K562 (cell line): ENCODE results near the gene SGIP1. TPM values are rescaled to one million over a fixed set of nuclear protein-coding genes. Genes with fewer than 3 reads are reported as not detected.

Experiments used
- ATAC-seq: fragments of 200-7000 bp; cut with Tn5 transposase; 3 replicates; pipeline ENCODE4 v1.9.1; 2020; ENCODE audit warnings: moderate library complexity
- BruUV-seq: library from RNA; stranded (reverse); fragments of 400-500 nt; replicated peaks from 2 replicates; lab custom pipeline; 2021; lab: Mats Ljungman, UMichigan
- CTCF ChIA-PET: fragments of 300-600 bp; formaldehyde crosslinking; extraction: SDS; loops from one replicate; lab custom pipeline; 2021; ENCODE audit warnings: low intra/inter-chr PET ratio; lab: Yijun Ruan, JAX
- POLR2A ChIA-PET: fragments of 300-600, 350-650 bp; sonication (Branson Sonifier 250); formaldehyde crosslinking; extraction: SDS; loops from one replicate; lab custom pipeline; 2021; ENCODE audit warnings: antibody characterized with exemption, inconsistent platforms; lab: Yijun Ruan, JAX
- DNase-seq, 4 experiments: peaks; one replicate each; pipeline versions ENCODE4 v3.0.0 to v3.0.0-alpha.2; 2011 to 2018; ENCODE audit warnings: low spot score in 3 of 4, mixed read lengths in 3 of 4; ENCODE audit errors: extremely low read depth in 1 of 4
- FAIRE-seq: peaks from 2 replicates; lab custom pipeline; 2011; peaks lifted over from hg19 to GRCh38; lab: Jason Lieb, UNC
- H2AFZ ChIP-seq: 2 replicates; pipeline ENCODE4 v1.6.0; 2011; ENCODE audit warnings: low read depth, low read length, control low read depth, inconsistent platforms
- H3K27ac ChIP-seq: fragments of 200-600 bp; 3 replicates; pipeline ENCODE4 v1.8.0; 2011; ENCODE audit warnings: low read depth, mild to moderate bottlenecking, control low read depth, inconsistent platforms, low read length, moderate library complexity, mixed read lengths; ENCODE audit errors: extremely low read depth
- H3K27me3 ChIP-seq, 2 experiments: fragments of 300-600 bp in 1 of 2; 2 replicates in 1 of 2; 3 replicates in 1 of 2; pipeline versions ENCODE4 v1.6.0 to v1.8.0; 2011; ENCODE audit warnings: inconsistent platforms in 2 of 2, low read length in 2 of 2, mild to moderate bottlenecking in 1 of 2, mixed read lengths in 1 of 2, moderate library complexity in 1 of 2; ENCODE audit not compliant: control insufficient read depth in 2 of 2, insufficient read depth in 2 of 2
- H3K36me3 ChIP-seq: fragments of 300-600 bp; 3 replicates; pipeline ENCODE4 v1.8.0; 2011; ENCODE audit warnings: mild to moderate bottlenecking, low read length, inconsistent platforms; ENCODE audit not compliant: control insufficient read depth, insufficient read depth
- H3K4me1 ChIP-seq, 2 experiments: fragments of 200-600 bp in 1 of 2; replicated peaks in 1 of 2; 2 replicates in 1 of 2; 3 replicates in 1 of 2; pipeline versions ENCODE4 v1.5.1 to v1.8.0; 2011; ENCODE audit warnings: inconsistent platforms in 2 of 2, low read length in 2 of 2, mild to moderate bottlenecking in 1 of 2, mixed read lengths in 1 of 2, moderate library complexity in 1 of 2; ENCODE audit not compliant: control insufficient read depth in 2 of 2, insufficient read depth in 2 of 2
- H3K4me2 ChIP-seq: 2 replicates; pipeline ENCODE4 v1.6.1; 2011; ENCODE audit warnings: low read length, control low read depth, inconsistent platforms, mixed read lengths; ENCODE audit not compliant: insufficient read depth
- H3K4me3 ChIP-seq: fragments of 200-600 bp; sonication (generic), shearing (Covaris generic); 2 replicates; pipeline ENCODE4 v1.5.1; 2016; ENCODE audit warnings: control low read depth, inconsistent platforms
- H3K79me2 ChIP-seq: fragments of 200-600 bp; 3 replicates; pipeline ENCODE4 v1.8.0; 2011; ENCODE audit warnings: low read length, inconsistent platforms; ENCODE audit not compliant: control insufficient read depth, insufficient read depth
- H3K9ac ChIP-seq, 2 experiments: 2 replicates each; pipeline versions ENCODE4 v1.6.0 to v1.6.1; 2011; ENCODE audit warnings: low read depth in 2 of 2, low read length in 2 of 2, control low read depth in 1 of 2, inconsistent platforms in 1 of 2, mild to moderate bottlenecking in 1 of 2, mixed read lengths in 1 of 2; ENCODE audit not compliant: insufficient read depth in 1 of 2
- H3K9me1 ChIP-seq: one replicate; pipeline ENCODE4 v1.6.0; 2011; ENCODE audit warnings: inconsistent platforms, mild to moderate bottlenecking, low read length, moderate library complexity; ENCODE audit not compliant: control insufficient read depth, insufficient read depth
- H3K9me3 ChIP-seq: replicated peaks from 2 replicates; pipeline ENCODE4 v1.5.1; 2011; ENCODE audit warnings: low read depth, low read length, inconsistent platforms; ENCODE audit not compliant: control insufficient read depth, insufficient read depth
- H4K20me1 ChIP-seq: replicated peaks from 2 replicates; pipeline ENCODE4 v1.6.1; 2011; ENCODE audit warnings: low read length, inconsistent platforms, mixed read lengths; ENCODE audit not compliant: control insufficient read depth, insufficient read depth
- ETV1 ChIP-seq: fragments of 450-650 bp; conservative IDR thresholded peaks from 2 replicates; pipeline ENCODE4 v1.6.1; 2016; ENCODE audit warnings: missing genetic modification characterization, control low read depth, low read depth, missing compliant biosample characterization
- POLR2AphosphoS5 ChIP-seq: IDR thresholded peaks from 2 replicates; pipeline ENCODE4 v1.6.1; 2011; ENCODE audit warnings: mild to moderate bottlenecking, low read depth, low read length, moderate library complexity; ENCODE audit not compliant: control insufficient read depth, insufficient read depth
- POLR3G ChIP-seq: IDR thresholded peaks from 2 replicates; pipeline ENCODE4 v1.6.1; 2011; ENCODE audit not compliant: insufficient read length, insufficient replicate concordance; ENCODE audit errors: extremely low read depth
- SP2 ChIP-seq: IDR thresholded peaks from 2 replicates; pipeline ENCODE4 v1.6.1; 2011; ENCODE audit warnings: mild to moderate bottlenecking, low read depth, low read length, moderate library complexity; ENCODE audit not compliant: poor library complexity, severe bottlenecking; ENCODE audit errors: extremely low read depth
- TAF7 ChIP-seq: fragments of 450-650 bp; IDR thresholded peaks from 2 replicates; pipeline ENCODE4 v1.6.1; 2016; ENCODE audit warnings: missing genetic modification characterization, missing compliant biosample characterization
- TCFL5 ChIP-seq: fragments of 250-450 bp; sonication (Bioruptor Pico); conservative IDR thresholded peaks from 2 replicates; pipeline ENCODE4 v1.6.1; 2021; ENCODE audit warnings: mild to moderate bottlenecking, moderate library complexity, matching md5 sums
- WGBS: fragments of 100-300 bp; shearing (Covaris generic); methylation state at CpG from one replicate; pipeline ENCODE4 v1.1.6; 2016; ENCODE audit warnings: low coverage, mixed read lengths; ENCODE audit not compliant: insufficient coverage; ENCODE audit errors: missing lambda C conversion rate; 5-methylcytosine and 5-hydroxymethylcytosine counted together
- in situ Hi-C: fragments of 300-500 bp; cut with MboI; formaldehyde crosslinking; loops from 4 replicates; pipeline ENCODE4 v1.15.0; 2018; ENCODE audit warnings: inconsistent platforms, mixed read lengths
- intact Hi-C: fragments of 100-400 bp; cut with micrococcal nuclease; formaldehyde crosslinking; loops from 2 replicates; pipeline ENCODE4 v1.14.2; 2022
- polyA plus RNA-seq, 8 experiments: library from polyadenylated mRNA; depleted of rRNA in 4 of 8; stranded (reverse) in 5 of 8; unstranded in 3 of 8; fragments of >200 nt; fragmentation: Nextera tagmentation in 2 of 8; fragmentation: Illumina TruSeq in 1 of 8; extraction: Ambion mirVana in 2 of 8; extraction: Trizol in 1 of 8; gene quantifications; 2 replicates each; pipeline versions ENCODE4 v1.2.1 to v1.2.3, GENCODE V29; 2011 to 2014; ENCODE audit warnings: inconsistent platforms in 1 of 8, missing spikeins in 1 of 8
- total RNA-seq, 7 experiments: library from RNA; depleted of rRNA in 6 of 7; stranded (reverse); fragments of >200 nt in 6 of 7; fragmentation: Illumina TruSeq in 2 of 7; extraction: Trizol in 2 of 7; gene quantifications; 2 replicates each; pipeline versions ENCODE4 v1.2.1 to v1.2.3, GENCODE V29; 2011 to 2021; ENCODE audit warnings: low replicate concordance in 1 of 7
- TF ChIP-seq, protein P1 (sequence below): fragments of 450-650 bp; conservative IDR thresholded peaks from 2 replicates; pipeline ENCODE4 v1.6.1; 2016; ENCODE audit warnings: missing genetic modification characterization, low read depth, mild to moderate bottlenecking, missing compliant biosample characterization, moderate library complexity
- TF ChIP-seq, protein P2 (sequence below): sonication (generic); formaldehyde crosslinking; IDR thresholded peaks from 2 replicates; pipeline ENCODE4 v1.4.0; 2020; ENCODE audit warnings: mild to moderate bottlenecking, missing genetic modification reagents
- TF ChIP-seq, protein P3 (sequence below): fragments of 250-450 bp; sonication (Bioruptor Pico); IDR thresholded peaks from 2 replicates; pipeline ENCODE4 v1.8.0; 2021; ENCODE audit warnings: mild to moderate bottlenecking, moderate library complexity
- TF ChIP-seq, protein P4 (sequence below): fragments of 250-450 bp; sonication (Bioruptor Pico); IDR thresholded peaks from 2 replicates; pipeline ENCODE4 v1.8.0; 2022; ENCODE audit warnings: moderate library complexity, mild to moderate bottlenecking, inconsistent platforms
- TF ChIP-seq, protein P5 (sequence below): fragments of 250-450 bp; sonication (Bioruptor Pico); IDR thresholded peaks from 2 replicates; pipeline ENCODE4 v1.4.0; 2020; ENCODE audit warnings: borderline replicate concordance

Gene SGIP1
- total and polyA plus RNA-seq, 9 of the 15 experiments (the other 6 are each of a cell fraction or from before 2014, with no cell fraction given): 0.07 to 0.35 TPM; not detected in 7

DNA sequence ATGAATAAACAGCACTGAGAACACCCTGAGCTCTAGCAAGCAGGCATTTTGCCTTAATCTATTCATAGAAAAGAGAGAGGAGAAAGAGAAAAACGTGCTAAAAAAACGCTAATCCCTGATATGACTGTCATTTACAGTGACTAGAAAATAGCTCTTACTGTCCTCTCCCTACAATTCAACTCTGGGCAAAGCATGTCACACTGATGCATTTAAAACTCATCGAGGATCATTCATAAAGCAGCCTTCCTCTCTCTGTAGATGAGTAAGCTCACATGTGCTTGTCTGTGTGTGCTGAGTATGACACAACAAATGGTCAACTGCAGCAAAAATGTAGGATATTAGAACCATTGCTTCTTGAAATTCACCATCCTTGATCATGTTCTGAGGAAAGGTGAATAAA is 109.0 kb downstream of the SGIP1 start (continued):
- TF ChIP-seq TAF7 (tag): no peak
- TF ChIP-seq POLR2AphosphoS5: no peak
- no peak for TF ChIP-seq SP2
- no peak for TF ChIP-seq ETV1
- TF ChIP-seq, protein P1, sequence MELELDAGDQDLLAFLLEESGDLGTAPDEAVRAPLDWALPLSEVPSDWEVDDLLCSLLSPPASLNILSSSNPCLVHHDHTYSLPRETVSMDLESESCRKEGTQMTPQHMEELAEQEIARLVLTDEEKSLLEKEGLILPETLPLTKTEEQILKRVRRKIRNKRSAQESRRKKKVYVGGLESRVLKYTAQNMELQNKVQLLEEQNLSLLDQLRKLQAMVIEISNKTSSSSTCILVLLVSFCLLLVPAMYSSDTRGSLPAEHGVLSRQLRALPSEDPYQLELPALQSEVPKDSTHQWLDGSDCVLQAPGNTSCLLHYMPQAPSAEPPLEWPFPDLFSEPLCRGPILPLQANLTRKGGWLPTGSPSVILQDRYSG (tag): no peak
- TF ChIP-seq, protein P2, sequence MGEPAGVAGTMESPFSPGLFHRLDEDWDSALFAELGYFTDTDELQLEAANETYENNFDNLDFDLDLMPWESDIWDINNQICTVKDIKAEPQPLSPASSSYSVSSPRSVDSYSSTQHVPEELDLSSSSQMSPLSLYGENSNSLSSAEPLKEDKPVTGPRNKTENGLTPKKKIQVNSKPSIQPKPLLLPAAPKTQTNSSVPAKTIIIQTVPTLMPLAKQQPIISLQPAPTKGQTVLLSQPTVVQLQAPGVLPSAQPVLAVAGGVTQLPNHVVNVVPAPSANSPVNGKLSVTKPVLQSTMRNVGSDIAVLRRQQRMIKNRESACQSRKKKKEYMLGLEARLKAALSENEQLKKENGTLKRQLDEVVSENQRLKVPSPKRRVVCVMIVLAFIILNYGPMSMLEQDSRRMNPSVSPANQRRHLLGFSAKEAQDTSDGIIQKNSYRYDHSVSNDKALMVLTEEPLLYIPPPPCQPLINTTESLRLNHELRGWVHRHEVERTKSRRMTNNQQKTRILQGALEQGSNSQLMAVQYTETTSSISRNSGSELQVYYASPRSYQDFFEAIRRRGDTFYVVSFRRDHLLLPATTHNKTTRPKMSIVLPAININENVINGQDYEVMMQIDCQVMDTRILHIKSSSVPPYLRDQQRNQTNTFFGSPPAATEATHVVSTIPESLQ (CRISPR knock-in tag): no peak
- TF ChIP-seq TCFL5: no peak
- TF ChIP-seq, all 486 proteins: peak for 0

DNA sequence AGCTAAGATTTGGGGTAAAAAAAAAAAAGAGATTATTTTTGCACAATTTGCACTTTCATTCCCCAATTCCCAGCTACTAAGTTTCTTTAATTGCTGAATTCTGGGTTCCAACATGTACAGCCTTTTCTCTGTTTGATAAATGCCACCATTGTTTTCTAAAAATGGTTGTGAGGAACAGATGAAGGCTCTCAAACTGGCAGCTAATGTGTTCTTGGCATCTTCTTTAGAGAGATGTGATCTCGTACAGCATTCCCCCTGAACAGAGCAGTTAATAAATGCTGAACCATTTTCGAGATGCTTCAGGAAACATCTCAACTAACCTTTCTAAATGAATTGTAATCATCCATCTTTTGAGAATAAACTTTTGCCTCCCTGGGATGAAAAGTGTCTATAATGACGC is 110.4 kb downstream of the SGIP1 start:
- no peak for ATAC-seq
- no peak overlapping the region for H3K4me3 ChIP-seq
- no peak overlapping the region for H3K4me2 ChIP-seq
- no peak overlapping the region for H2AFZ ChIP-seq
- FAIRE-seq: no peak
- no peaks in the 10 kb centered on the region for H3K79me2 ChIP-seq
- no peaks in the 10 kb centered on the region; the same call in 1 of the 2 replicates for H4K20me1 ChIP-seq
- CTCF ChIA-PET: no interaction called here
- no TSS peak for BruUV-seq
- POLR2A ChIA-PET: no interaction called here
- H3K9ac ChIP-seq: no peak overlapping the region
- no peaks in the 10 kb centered on the region for H3K4me1 ChIP-seq
- DNase-seq: no peak
- in situ Hi-C loops (no loop called here), intact Hi-C loops (no loop called here)
- H3K9me3 ChIP-seq: no peaks in the 10 kb centered on the region
- WGBS: 2% methylated on average over 3 of the region's 3 CpGs
- no peaks in the 10 kb centered on the region for H3K36me3 ChIP-seq
- H3K27ac ChIP-seq: no peak overlapping the region
- H3K27me3 ChIP-seq: no peaks in the 10 kb centered on the region; a peak in 1 of 5 replicates
- H3K9me1 ChIP-seq: no peaks in the 10 kb centered on the region
- TF ChIP-seq, protein P3, sequence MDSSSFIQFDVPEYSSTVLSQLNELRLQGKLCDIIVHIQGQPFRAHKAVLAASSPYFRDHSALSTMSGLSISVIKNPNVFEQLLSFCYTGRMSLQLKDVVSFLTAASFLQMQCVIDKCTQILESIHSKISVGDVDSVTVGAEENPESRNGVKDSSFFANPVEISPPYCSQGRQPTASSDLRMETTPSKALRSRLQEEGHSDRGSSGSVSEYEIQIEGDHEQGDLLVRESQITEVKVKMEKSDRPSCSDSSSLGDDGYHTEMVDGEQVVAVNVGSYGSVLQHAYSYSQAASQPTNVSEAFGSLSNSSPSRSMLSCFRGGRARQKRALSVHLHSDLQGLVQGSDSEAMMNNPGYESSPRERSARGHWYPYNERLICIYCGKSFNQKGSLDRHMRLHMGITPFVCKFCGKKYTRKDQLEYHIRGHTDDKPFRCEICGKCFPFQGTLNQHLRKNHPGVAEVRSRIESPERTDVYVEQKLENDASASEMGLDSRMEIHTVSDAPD: no peak
- TF ChIP-seq, protein P4, sequence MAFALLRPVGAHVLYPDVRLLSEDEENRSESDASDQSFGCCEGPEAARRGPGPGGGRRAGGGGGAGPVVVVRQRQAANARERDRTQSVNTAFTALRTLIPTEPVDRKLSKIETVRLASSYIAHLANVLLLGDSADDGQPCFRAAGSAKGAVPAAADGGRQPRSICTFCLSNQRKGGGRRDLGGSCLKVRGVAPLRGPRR (CRISPR knock-in tag): no peak
- TF ChIP-seq, protein P5, sequence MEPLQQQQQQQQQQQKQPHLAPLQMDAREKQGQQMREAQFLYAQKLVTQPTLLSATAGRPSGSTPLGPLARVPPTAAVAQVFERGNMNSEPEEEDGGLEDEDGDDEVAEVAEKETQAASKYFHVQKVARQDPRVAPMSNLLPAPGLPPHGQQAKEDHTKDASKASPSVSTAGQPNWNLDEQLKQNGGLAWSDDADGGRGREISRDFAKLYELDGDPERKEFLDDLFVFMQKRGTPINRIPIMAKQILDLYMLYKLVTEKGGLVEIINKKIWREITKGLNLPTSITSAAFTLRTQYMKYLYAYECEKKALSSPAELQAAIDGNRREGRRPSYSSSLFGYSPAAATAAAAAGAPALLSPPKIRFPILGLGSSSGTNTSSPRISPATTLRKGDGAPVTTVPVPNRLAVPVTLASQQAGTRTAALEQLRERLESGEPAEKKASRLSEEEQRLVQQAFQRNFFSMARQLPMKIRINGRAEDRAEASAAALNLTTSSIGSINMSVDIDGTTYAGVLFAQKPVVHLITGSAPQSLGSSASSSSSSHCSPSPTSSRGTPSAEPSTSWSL (CRISPR knock-in tag): no peak
- TF ChIP-seq POLR3G: no peak
